SJCRH30 (cell line): Measurements from ENCODE around the gene RERG. TPM values are rescaled to one million over a fixed set of nuclear protein-coding genes. Genes with fewer than 3 reads are reported as not detected.

Experiments
- DNase-seq, 2 experiments: peaks; one replicate each; pipeline ENCODE4 v3.0.0-alpha.2; 2015 to 2020
- H3K27ac ChIP-seq: fragments of 250-450 bp; sonication (Bioruptor Pico); 2 replicates; pipeline ENCODE4 v1.5.1; 2020; ENCODE audit warnings: mild to moderate bottlenecking, moderate library complexity
- H3K27me3 ChIP-seq: fragments of 250-450 bp; sonication (Bioruptor Pico); 2 replicates; pipeline ENCODE4 v1.5.1; 2020; ENCODE audit warnings: mild to moderate bottlenecking, moderate library complexity
- H3K36me3 ChIP-seq: fragments of 250-450 bp; sonication (Bioruptor Pico); 2 replicates; pipeline ENCODE4 v1.5.1; 2020; ENCODE audit warnings: mild to moderate bottlenecking, moderate library complexity
- H3K4me1 ChIP-seq: fragments of 250-450 bp; sonication (Bioruptor Pico); 2 replicates; pipeline ENCODE4 v1.5.1; 2020; ENCODE audit warnings: mild to moderate bottlenecking, moderate library complexity
- H3K4me3 ChIP-seq: fragments of 250-450 bp; sonication (Bioruptor Pico); 2 replicates; pipeline ENCODE4 v1.5.1; 2020; ENCODE audit warnings: mild to moderate bottlenecking, moderate library complexity
- H3K9me3 ChIP-seq: fragments of 250-450 bp; sonication (Bioruptor Pico); replicated peaks from 2 replicates; pipeline ENCODE4 v1.5.1; 2020; ENCODE audit warnings: mild to moderate bottlenecking, moderate library complexity
- total RNA-seq: library from RNA; depleted of rRNA; stranded (reverse); fragments of >200 nt; shearing (Covaris generic); gene quantifications from 2 replicates; pipeline ENCODE4 v1.2.3, GENCODE V29; 2014

RERG gene
- total RNA-seq, 1 experiment from 2014 or later = not detected

DNA sequence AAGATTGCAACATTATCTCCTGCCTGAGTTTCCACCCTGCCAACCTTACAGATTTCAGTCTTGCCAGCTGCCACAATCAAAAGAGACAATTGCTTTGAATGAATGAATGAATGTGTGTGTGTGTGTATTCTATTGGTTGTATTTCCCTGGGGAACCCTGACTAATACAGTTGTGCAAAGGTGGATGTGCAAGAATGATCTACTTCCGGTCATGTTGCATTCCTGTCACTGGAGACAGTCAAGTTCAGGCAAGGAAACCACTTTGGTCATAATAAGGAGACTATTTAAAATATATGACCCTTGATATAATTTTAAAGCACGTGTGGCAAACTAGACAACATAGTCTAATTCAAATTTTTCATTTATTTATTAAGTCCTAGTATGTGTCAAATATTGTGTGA lies 13.1 kb downstream of the RERG start:
- Histone ChIP-seq H3K4me3 (no peak overlapping the region), H3K36me3 (no peaks in the 10 kb centered on the region), H3K4me1 (peaks cover 5% of the 10 kb centered on the region; the same call in 1 of the 2 replicates), H3K27me3 (no peaks in the 10 kb centered on the region), H3K27ac (no peak overlapping the region), H3K9me3 (no peaks in the 10 kb centered on the region)
- DNase-seq = no peak

DNA sequence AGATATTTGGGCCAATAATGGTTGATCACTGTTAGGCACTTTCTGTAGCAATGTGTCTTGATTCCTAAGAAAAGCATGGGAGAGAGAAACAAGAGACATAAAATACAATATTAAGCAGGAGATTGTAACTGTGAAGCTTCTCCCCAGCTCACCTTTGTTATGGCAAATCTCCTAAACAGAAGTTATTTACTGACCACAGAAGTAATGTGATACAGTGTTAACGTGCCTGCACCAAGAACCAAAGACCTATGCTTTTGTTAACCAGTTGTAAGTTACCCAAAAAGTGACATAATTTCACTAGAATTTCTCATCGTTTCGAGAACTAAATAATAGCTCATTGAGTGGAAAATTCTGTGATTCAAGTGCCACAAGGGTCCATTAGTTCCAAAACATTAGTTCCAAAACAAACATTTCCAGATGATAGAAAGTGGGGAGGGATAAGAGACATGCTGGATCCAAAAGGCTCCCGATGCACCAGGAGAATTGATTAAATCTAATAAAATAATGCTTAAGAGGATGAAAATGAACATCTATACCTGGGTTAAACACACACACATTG lies 14.3 kb downstream of the RERG start:
- H3K9me3 ChIP-seq = no peaks in the 10 kb centered on the region
- H3K4me3 ChIP-seq = no peak overlapping the region
- H3K27me3 ChIP-seq = no peaks in the 10 kb centered on the region
- H3K36me3 ChIP-seq = no peaks in the 10 kb centered on the region
- DNase-seq = no peak
- peaks cover 5% of the 10 kb centered on the region; the same call in 1 of the 2 replicates for H3K4me1 ChIP-seq
- H3K27ac ChIP-seq = no peak overlapping the region

DNA sequence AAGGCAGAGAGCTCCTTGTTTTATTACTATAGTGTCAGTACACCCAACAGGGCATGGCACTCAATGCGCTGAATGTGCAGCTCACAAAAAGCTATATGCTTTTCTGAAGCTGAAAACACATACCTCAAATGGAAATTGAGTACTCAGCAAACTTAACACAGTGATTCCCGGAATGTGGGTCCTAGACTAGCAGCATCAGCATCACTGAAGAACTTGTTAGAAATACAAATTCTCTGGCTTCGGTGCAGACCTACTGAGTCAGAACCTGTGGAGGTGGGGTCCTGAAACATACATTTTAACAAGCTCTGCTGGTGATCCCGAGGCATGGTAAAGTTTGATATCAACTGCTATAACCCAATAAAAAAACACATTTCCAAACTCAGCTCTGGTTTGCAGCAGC lies 14.9 kb downstream of the RERG start:
- H3K27ac ChIP-seq = no peak overlapping the region
- DNase-seq = no peak

DNA sequence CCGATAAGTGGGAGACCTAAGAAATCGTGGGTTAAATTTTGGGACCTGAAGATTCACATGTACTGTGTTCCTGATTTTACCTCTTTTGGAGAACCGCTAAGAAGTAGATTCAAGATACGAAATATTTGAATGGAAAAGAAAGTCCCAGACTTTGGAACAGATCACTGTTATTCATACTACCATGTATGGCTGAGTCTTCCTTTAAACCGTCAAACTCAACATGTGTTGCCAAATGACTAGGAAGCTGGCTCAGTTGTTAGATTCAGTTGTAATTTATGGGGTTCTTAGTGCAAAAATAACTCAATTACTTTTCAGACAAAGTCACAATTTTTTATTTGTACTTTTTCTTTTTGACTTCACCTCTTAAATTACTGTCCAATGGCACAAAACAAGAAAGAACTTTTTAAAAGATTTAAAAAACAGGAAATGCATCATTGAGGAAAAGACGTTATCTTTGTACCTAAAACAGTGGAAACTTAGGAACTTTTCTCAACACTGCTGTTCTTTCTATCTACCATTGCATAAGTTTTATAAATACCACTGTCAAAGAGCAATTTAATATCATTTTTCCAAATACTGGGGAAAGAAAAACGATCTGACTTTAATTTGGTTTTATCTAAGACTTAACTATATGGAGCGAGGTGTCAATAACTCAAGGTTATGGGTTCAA lies 15.7 kb downstream of the RERG start:
- Histone ChIP-seq H3K27me3 (no peaks in the 10 kb centered on the region), H3K9me3 (no peaks in the 10 kb centered on the region), H3K27ac (no peak overlapping the region), H3K4me3 (no peak overlapping the region), H3K36me3 (no peaks in the 10 kb centered on the region), H3K4me1 (peaks cover 5% of the 10 kb centered on the region; the same call in 1 of the 2 replicates)
- no peak for DNase-seq

More for the DNA sequence above, 14.9 kb downstream of the RERG start:
- Histone ChIP-seq H3K36me3 (no peaks in the 10 kb centered on the region), H3K4me1 (peaks cover 5% of the 10 kb centered on the region; the same call in 1 of the 2 replicates), H3K27me3 (no peaks in the 10 kb centered on the region), H3K4me3 (no peak overlapping the region), H3K9me3 (no peaks in the 10 kb centered on the region)

DNA sequence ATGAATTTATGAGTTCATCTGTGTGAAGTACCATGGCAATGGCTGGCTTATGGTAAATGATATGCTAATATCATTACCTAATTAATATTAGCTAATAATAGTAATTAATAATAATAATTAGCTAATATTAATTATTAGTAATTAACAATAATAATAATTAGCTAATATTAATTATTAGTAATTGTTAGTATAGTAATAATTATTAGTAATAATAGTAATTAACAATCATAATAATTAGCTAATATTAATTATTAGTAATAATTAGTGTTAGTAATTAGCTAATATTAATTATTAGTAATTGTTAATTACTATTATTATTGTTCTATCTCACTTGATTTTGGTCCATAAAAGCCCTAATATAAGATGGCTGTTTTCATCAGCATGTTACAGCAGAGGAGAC lies 19.8 kb downstream of the RERG start:
- Histone ChIP-seq H3K27me3 (no peaks in the 10 kb centered on the region), H3K36me3 (no peaks in the 10 kb centered on the region), H3K4me1 (no peaks in the 10 kb centered on the region), H3K4me3 (no peak overlapping the region), H3K27ac (no peak overlapping the region), H3K9me3 (no peaks in the 10 kb centered on the region)
- DNase-seq = no peak

DNA sequence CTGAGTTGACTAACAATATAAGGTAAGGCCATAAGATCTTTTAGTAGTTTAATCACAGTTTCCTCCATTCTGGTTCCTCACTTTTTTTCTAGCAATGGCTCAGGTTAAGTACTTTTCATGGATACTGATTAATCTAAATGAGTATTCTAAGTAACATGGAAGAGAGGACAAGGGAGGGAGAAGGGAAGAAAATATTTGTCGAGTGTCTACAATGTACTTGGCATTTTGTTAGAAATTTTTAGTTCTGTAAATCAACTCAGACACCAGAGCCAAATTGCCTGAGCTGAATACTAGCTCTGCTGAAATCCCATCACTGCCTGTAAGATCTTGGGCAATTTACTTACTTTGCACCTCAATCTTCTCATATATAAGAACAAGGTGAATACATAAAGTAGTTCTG lies 20.2 kb downstream of the RERG start:
- no peak for DNase-seq
- Histone ChIP-seq H3K4me1 (no peaks in the 10 kb centered on the region), H3K9me3 (no peaks in the 10 kb centered on the region), H3K27me3 (no peaks in the 10 kb centered on the region), H3K27ac (no peak overlapping the region), H3K4me3 (no peak overlapping the region), H3K36me3 (no peaks in the 10 kb centered on the region)

DNA sequence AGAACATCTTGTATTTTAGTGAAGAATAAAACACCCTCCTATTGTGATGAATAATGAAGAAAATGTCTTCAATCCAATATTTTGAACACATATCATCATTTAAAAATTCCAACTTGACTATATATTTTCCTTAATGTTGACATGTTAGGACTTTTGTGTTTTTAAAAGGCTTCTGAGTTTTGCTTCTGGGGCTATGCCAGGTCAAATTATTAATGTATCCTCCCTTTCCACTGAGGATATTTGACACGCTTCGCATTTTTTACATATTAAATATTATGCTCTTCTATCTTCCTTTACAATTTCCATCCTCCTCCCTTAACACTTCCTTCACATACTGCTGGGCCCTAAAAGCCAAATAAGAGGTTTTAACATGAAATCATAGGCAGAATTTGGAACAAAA lies 20.6 kb downstream of the RERG start:
- no peak overlapping the region for H3K27ac ChIP-seq
- no peaks in the 10 kb centered on the region for H3K27me3 ChIP-seq
- no peak for DNase-seq
- H3K4me1 ChIP-seq = no peaks in the 10 kb centered on the region
- H3K9me3 ChIP-seq = no peaks in the 10 kb centered on the region
- no peaks in the 10 kb centered on the region for H3K36me3 ChIP-seq
- H3K4me3 ChIP-seq = no peak overlapping the region

DNA sequence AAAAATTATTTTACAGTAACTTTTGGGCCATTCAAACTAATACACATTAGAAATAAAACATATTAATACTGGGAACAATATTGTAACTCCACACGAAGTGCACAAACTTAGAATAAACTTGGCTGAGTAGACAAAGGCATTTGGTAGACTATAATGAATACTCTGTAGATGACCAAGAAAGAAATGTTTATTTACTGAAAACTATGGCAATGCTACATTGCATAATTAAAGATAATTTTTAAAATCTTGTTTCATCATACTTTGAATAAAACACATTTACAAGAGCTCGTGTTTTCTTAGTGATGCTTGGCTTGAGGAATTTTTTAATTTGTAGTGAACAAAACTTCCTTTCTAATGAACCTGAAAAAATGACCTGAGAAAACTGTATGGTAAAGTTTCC lies 21.3 kb downstream of the RERG start:
- no peaks in the 10 kb centered on the region for H3K4me1 ChIP-seq
- no peak overlapping the region for H3K4me3 ChIP-seq
- no peaks in the 10 kb centered on the region for H3K9me3 ChIP-seq
- H3K27me3 ChIP-seq = no peaks in the 10 kb centered on the region
- DNase-seq = no peak
- no peaks in the 10 kb centered on the region for H3K36me3 ChIP-seq
- H3K27ac ChIP-seq = no peak overlapping the region

DNA sequence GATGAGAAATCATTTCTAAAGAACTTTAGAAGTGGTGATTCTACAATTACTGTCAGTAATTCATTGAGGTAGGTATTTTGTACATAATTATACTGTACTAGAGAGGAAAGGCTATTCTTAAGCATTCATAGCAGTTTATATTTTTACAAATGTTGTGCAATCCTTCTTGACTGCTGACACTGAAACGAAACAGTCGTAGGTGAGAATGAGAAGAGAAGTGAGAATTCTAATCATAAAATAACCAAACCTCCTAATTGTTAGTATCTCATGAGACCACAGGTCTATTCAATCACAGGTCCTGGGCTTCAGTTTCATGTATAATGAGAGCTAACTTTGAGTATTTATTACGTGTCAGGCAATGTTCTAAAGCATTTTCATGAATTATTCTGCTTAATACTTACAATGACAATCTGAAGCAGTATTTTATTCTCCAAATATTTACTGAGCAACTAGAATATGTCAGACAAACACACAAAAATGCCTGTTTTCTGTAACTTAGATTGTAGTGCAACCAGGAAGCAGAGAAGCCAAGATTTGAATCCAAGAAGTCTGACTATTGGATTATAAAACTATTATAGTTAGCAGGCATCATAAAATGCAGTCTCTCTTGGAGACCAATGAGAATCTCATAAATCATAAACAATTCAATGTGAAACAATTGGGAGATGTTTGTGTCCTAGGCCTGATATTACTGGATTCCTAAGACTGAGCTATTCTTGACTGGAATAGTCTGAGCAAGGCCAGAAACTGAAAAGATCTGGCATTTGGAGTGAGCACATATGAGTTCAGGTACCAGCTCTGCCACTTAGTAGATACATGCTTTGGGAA lies 24.3 kb downstream of the RERG start:
- no peak overlapping the region for H3K4me3 ChIP-seq
- H3K9me3 ChIP-seq = no peaks in the 10 kb centered on the region

DNA sequence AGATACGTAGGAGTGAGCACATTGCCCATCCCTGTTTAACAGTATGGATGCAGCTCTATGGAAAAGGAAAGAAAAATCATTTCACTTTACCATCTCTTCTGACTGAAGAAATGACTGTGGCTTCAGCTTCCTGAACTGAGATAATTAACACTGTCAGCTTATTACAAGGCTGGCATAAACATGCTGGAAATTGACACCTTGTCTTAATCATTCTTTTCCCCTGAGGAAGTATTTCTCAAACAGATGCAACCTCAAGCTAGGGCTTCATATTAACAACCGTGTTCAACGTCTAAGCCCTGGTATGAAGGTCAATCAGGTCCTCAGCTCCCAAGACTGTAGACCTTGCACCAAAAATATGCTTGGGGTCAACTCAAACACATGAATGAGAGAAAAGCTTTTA lies 25.0 kb downstream of the RERG start:
- Histone ChIP-seq H3K36me3 (no peaks in the 10 kb centered on the region), H3K27ac (no peak overlapping the region), H3K4me3 (no peak overlapping the region), H3K27me3 (no peaks in the 10 kb centered on the region), H3K4me1 (no peaks in the 10 kb centered on the region), H3K9me3 (no peaks in the 10 kb centered on the region)
- DNase-seq = no peak

More for the DNA sequence above, 24.3 kb downstream of the RERG start:
- Histone ChIP-seq H3K27me3 (no peaks in the 10 kb centered on the region), H3K27ac (no peak overlapping the region), H3K36me3 (no peaks in the 10 kb centered on the region), H3K4me1 (no peaks in the 10 kb centered on the region)
- DNase-seq = no peak

DNA sequence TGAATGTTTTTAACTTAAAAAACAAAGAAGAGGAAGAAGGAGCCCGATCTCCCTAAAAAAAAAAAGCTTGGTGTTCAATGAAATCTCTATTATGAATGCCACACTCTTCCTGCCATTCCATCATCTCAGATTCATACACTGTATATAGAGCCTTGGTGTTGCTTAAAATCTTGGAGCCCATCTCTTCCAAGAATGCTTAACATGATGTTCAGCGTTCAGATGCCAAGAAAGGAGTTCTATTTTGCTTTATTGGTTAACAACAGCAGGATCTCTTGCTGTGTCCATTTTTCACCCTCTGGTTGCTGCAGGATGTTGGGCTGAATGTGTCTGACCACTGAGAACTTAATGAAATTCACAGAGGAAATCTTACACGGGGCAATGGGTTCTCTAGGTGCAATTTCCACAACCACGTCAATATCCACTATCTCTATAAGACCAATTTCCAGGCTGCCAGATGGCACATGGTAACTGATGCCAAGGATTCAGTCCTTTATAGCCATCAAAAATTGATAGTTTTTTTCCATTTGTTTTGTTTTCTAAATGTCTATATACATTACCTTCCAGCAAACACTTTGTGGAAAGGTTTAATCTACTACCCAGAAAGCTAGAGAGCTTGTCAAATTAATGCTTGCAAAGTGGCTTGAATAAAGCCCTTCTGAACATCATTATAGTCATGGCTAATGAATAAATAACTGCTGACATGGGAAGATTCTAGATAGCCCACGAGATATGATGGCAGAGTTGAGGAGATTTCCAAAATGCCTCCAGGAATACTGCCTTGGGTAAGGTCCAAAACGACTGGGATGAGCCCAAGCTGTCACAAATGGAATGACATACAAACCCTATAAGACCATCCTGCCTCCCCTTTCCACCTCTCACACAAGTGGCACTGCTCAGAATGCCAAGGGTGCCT lies 26.5 kb downstream of the RERG start:
- Histone ChIP-seq H3K4me3 (no peak overlapping the region), H3K27ac (no peak overlapping the region), H3K36me3 (no peaks in the 10 kb centered on the region), H3K4me1 (no peaks in the 10 kb centered on the region), H3K27me3 (no peaks in the 10 kb centered on the region), H3K9me3 (no peaks in the 10 kb centered on the region)
- no peak for DNase-seq

DNA sequence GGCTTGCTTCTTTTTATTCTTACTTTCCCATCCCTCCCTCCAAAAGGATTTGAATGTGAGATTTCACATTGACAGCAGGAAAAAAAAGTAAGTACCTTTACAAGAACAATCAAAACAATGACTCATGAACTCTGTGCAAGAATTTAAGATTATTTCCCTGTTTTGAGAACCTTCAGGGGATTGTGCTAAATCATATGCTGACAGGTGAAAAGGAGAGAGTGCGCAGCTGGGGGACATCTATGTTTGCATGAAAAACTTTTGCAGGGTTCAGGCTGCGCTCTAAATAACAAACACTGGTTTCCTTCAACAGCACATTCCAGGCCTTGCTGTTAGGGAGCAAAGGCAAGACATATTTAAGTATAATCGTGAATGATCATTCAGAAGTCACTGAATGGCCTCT lies 27.3 kb downstream of the RERG start:
- Histone ChIP-seq H3K27ac (no peak overlapping the region), H3K27me3 (no peaks in the 10 kb centered on the region), H3K36me3 (no peaks in the 10 kb centered on the region), H3K4me3 (no peak overlapping the region), H3K9me3 (no peaks in the 10 kb centered on the region), H3K4me1 (no peaks in the 10 kb centered on the region)
- no peak for DNase-seq

DNA sequence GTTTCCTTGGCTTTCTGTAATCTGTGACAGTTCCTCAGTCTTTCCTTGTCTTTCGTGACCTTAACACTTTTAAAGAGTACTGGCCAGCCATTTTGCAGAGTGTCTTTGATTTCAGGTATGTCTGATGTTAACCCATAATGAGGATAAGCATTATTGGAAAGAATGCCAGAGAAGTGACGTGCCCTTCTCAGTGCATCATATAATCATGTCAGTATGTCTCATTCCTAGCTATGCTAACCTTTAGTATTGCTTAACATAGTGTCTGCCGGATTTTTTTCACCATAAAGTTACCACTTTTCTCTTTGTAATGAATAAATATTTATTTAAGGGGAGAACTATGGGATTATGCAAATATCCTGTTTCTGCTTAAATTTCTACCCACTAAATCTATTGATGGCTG lies 28.5 kb downstream of the RERG start:
- Histone ChIP-seq H3K27ac (no peak overlapping the region), H3K4me3 (no peak overlapping the region), H3K27me3 (no peaks in the 10 kb centered on the region), H3K4me1 (no peaks in the 10 kb centered on the region), H3K9me3 (no peaks in the 10 kb centered on the region), H3K36me3 (no peaks in the 10 kb centered on the region)
- DNase-seq = no peak

DNA sequence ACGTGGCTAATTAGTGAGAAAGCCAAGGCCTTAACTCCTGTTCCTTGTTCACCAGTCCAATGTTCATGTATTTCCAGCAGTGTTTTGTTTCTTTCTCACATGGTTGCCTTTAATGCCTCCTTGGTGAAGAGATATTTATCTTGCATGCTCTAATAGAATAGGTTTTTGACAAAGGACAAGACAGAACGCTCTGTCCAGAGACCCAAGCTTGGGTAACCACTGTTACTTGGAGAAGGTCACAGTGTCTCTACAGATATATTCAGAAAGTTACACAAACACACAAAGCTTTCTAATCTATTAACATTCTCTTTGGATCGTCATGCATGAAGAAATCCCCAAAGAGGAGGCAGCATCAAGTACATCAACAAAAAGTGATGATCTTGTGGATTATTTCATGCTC lies 33.1 kb downstream of the RERG start:
- Histone ChIP-seq H3K36me3 (no peaks in the 10 kb centered on the region), H3K4me1 (0 out of 2 replicates have a peak, but pooled peaks cover 6% of the 10 kb centered on the region), H3K4me3 (no peak overlapping the region), H3K9me3 (no peaks in the 10 kb centered on the region), H3K27me3 (no peaks in the 10 kb centered on the region), H3K27ac (no peak overlapping the region)
- DNase-seq = no peak
